Endothelial cell of umbilical vein (primary cell): ENCODE results near the gene ITGA7. TPM values are rescaled to one million over a fixed set of nuclear protein-coding genes. Genes with fewer than 3 reads are reported as not detected.

Experiments
- BruUV-seq: library from RNA; stranded (reverse); fragments of 400-500 nt; replicated peaks from 2 replicates; lab custom pipeline; 2021; lab: Mats Ljungman, UMichigan
- CTCF ChIA-PET: fragments of 300-600, 350-600 bp; sonication (Branson Sonifier 250); formaldehyde crosslinking; loops from one replicate; lab custom pipeline; 2021; ENCODE audit warnings: antibody characterized with exemption, inconsistent platforms; lab: Charles Lee
- POLR2A ChIA-PET: fragments of 300-600, 350-600 bp; sonication (Branson Sonifier 250); formaldehyde crosslinking; loops from one replicate; lab custom pipeline; 2021; ENCODE audit warnings: antibody characterized with exemption, inconsistent platforms; lab: Charles Lee
- DNase-seq: peaks from one replicate; pipeline ENCODE4 v3.0.0-alpha.2; 2011; ENCODE audit warnings: low read depth, low spot score
- FAIRE-seq: peaks from 2 replicates; lab custom pipeline; 2011; peaks lifted over from hg19 to GRCh38; lab: Jason Lieb, UNC
- H2AFZ ChIP-seq: 2 replicates; pipeline ENCODE4 v1.6.0; 2012; ENCODE audit warnings: low read depth, low read length, control low read depth, inconsistent platforms
- H3K27ac ChIP-seq: 2 replicates; pipeline ENCODE4 v1.5.1; 2011; ENCODE audit warnings: low read depth, mild to moderate bottlenecking, control low read depth, low read length, moderate library complexity; ENCODE audit not compliant: insufficient read depth
- H3K27me3 ChIP-seq, 2 experiments: 2 replicates each; pipeline versions ENCODE4 v1.6.0 to v1.6.1; 2011; ENCODE audit warnings: low read length in 2 of 2, mixed read lengths in 1 of 2; ENCODE audit not compliant: control insufficient read depth in 2 of 2, insufficient read depth in 2 of 2
- H3K36me3 ChIP-seq, 2 experiments: 2 replicates in 1 of 2; 3 replicates in 1 of 2; pipeline ENCODE4 v1.5.1; 2011; ENCODE audit warnings: low read length in 2 of 2, mild to moderate bottlenecking in 1 of 2, moderate library complexity in 1 of 2; ENCODE audit not compliant: control insufficient read depth in 2 of 2, insufficient read depth in 2 of 2; ENCODE audit errors: extremely low read depth in 1 of 2
- H3K4me1 ChIP-seq: 3 replicates; pipeline ENCODE4 v1.5.1; 2011; ENCODE audit warnings: mild to moderate bottlenecking, low read length; ENCODE audit not compliant: control insufficient read depth, insufficient read depth; ENCODE audit errors: extremely low read depth
- H3K4me2 ChIP-seq: 2 replicates; pipeline ENCODE4 v1.6.1; 2011; ENCODE audit warnings: low read length, control low read depth, mixed read lengths; ENCODE audit not compliant: insufficient read depth
- H3K4me3 ChIP-seq, 3 experiments: fragments of 200-600 bp in 1 of 3; sonication (generic), shearing (Covaris generic) in 1 of 3; replicated peaks in 1 of 3; 2 replicates each; pipeline ENCODE4 v1.5.1; 2011 to 2016; ENCODE audit warnings: control low read depth in 3 of 3, low read length in 3 of 3, mild to moderate bottlenecking in 2 of 3, inconsistent platforms in 1 of 3, low read depth in 1 of 3, moderate library complexity in 1 of 3; ENCODE audit not compliant: insufficient read depth in 1 of 3
- H3K79me2 ChIP-seq: 2 replicates; pipeline ENCODE4 v1.6.0; 2012; ENCODE audit warnings: low read length, inconsistent platforms; ENCODE audit not compliant: control insufficient read depth, insufficient read depth
- H3K9ac ChIP-seq: replicated peaks from 2 replicates; pipeline ENCODE3; 2011; ENCODE audit warnings: low read length, control low read depth; ENCODE audit not compliant: insufficient read depth; ENCODE audit errors: extremely low read depth
- H3K9me1 ChIP-seq: replicated peaks from 3 replicates; pipeline ENCODE4 v1.6.0; 2011; ENCODE audit warnings: mild to moderate bottlenecking, low read length; ENCODE audit not compliant: control insufficient read depth, insufficient read depth; ENCODE audit errors: extremely low read depth
- H3K9me3 ChIP-seq: replicated peaks from 2 replicates; pipeline ENCODE4 v1.5.1; 2012; ENCODE audit warnings: low read length, inconsistent platforms; ENCODE audit not compliant: control insufficient read depth, insufficient read depth
- H4K20me1 ChIP-seq: replicated peaks from 2 replicates; pipeline ENCODE3; 2011; ENCODE audit warnings: mild to moderate bottlenecking, low read length; ENCODE audit not compliant: control insufficient read depth, insufficient read depth; ENCODE audit errors: extremely low read depth
- EZH2 ChIP-seq: IDR thresholded peaks from 2 replicates; pipeline ENCODE4 v1.6.1; 2012; ENCODE audit warnings: borderline replicate concordance, low read depth, mild to moderate bottlenecking, moderate library complexity, low read length, inconsistent platforms; ENCODE audit not compliant: severe bottlenecking
- FOS ChIP-seq: IDR thresholded peaks from 2 replicates; pipeline ENCODE4 v1.6.1; 2011; ENCODE audit warnings: mild to moderate bottlenecking, low read length, moderate library complexity, borderline replicate concordance; ENCODE audit not compliant: insufficient read depth
- GATA2 ChIP-seq: IDR thresholded peaks from 2 replicates; pipeline ENCODE4 v1.7.0; 2011; ENCODE audit warnings: low read depth, mild to moderate bottlenecking, moderate library complexity, mixed read lengths, low read length; ENCODE audit not compliant: insufficient read length, insufficient read depth
- JUN ChIP-seq: IDR thresholded peaks from 2 replicates; pipeline ENCODE4 v1.6.1; 2011; ENCODE audit warnings: borderline replicate concordance, low read depth; ENCODE audit not compliant: insufficient read length, insufficient read depth
- MYC ChIP-seq: IDR thresholded peaks from one replicate; pipeline ENCODE4 v1.6.1; 2011; ENCODE audit warnings: mild to moderate bottlenecking, low read depth, low read length
- POLR2A ChIP-seq: IDR thresholded peaks from 2 replicates; pipeline ENCODE4 v1.6.1; 2012; ENCODE audit warnings: low read depth, mild to moderate bottlenecking, control low read depth, low read length
- POLR2AphosphoS5 ChIP-seq: IDR thresholded peaks from 2 replicates; pipeline ENCODE4 v1.6.1; 2012; ENCODE audit warnings: low read depth, mild to moderate bottlenecking, control low read depth, low read length, moderate library complexity; ENCODE audit not compliant: insufficient read depth
- dilution Hi-C: fragments of 300-500 bp; cut with MboI; formaldehyde crosslinking; loops from one replicate; pipeline ENCODE4 v1.15.0; 2019; ENCODE audit warnings: low sequenced_read_pairs; ENCODE audit not compliant: extremely low pct_ligation_motif_present
- intact Hi-C: fragments of 100-400 bp; cut with micrococcal nuclease; formaldehyde crosslinking; loops from one replicate; pipeline ENCODE4 v1.10.0; 2022
- polyA plus RNA-seq, 4 experiments: library from polyadenylated mRNA; depleted of rRNA in 3 of 4; stranded (reverse) in 3 of 4; unstranded in 1 of 4; fragments of >200 nt; gene quantifications; 2 replicates each; pipeline versions ENCODE4 v1.2.1 to v1.2.3, GENCODE V29; 2011 to 2012; ENCODE audit warnings: missing spikeins in 1 of 4
- total RNA-seq: library from RNA; stranded (reverse); gene quantifications from 2 replicates; pipeline ENCODE4 v1.2.3, GENCODE V29; 2021
- TF ChIP-seq, protein P1 (sequence below): IDR thresholded peaks from 2 replicates; pipeline ENCODE4 v1.6.1; 2011; ENCODE audit not compliant: insufficient read depth, insufficient read length
- TF ChIP-seq, protein P2 (sequence below), 2 donors: IDR thresholded peaks; 1 replicate in 1 of 2; 2 replicates in 1 of 2; pipeline ENCODE4 v1.5.1; 2011; ENCODE audit warnings: low read length in 2 of 2, mild to moderate bottlenecking in 2 of 2, moderate library complexity in 2 of 2, control low read depth in 1 of 2, inconsistent platforms in 1 of 2, low read depth in 1 of 2; ENCODE audit not compliant: insufficient read depth in 1 of 2; ENCODE audit errors: extremely low read depth in 1 of 2

ITGA7 gene
- total and polyA plus RNA-seq, 2 donors (not counting 3 experiments of a cell fraction or from before 2014, with no cell fraction given): 0.41 to 0.84 TPM

DNA sequence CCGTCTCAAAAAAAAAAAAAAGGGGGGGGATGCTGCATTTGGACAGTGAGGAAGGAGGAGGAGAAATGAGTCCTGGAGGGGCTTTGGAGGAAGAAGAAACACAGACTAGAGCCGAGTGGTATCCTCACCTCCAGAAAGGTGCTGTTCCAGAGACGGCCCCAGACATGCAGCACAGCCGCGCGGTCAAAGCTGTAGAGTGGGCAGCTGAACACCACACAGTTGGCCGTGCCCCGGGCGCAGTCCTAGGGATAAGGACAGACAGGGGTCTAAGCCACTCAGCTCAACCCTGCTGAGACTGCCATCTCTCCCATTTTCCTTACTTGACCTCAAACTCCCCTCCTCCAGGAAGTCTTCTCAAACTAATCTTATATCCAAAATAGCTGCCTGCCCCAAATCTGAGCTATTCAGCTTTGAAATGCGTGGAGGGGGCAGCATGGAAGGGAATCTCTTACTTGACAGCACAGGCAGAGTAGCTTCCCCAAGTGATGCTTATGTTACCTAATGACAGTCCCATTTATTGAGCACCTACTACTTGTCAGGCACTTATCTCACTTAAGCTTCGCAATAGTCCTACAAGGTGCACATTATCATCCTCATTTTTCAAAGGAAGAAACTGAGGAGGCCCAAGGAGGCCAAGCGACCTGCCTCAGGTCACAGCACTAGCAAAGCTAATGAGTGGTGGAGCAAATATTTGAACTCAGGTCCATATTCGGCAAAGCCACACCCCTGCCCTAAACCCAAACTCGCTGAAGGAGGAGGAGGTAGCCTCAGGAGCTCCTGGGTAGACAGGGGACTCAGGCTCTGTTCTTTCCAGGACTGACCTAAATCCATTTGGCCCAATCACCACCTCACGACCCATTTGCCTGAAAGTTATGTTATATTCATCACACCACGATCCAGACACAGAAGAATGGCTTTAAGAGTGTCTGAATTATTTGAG lies 18.7 kb downstream of the ITGA7 start:
- BruUV-seq: no TSS peak
- dilution Hi-C loops: no loop called here
- H3K36me3 ChIP-seq: no peaks in the 10 kb centered on the region

More for the DNA sequence above, 18.7 kb downstream of the ITGA7 start:
- Histone ChIP-seq H3K9me3 (no peaks in the 10 kb centered on the region), H3K4me1 (no peaks in the 10 kb centered on the region), H3K9me1 (no peaks in the 10 kb centered on the region), H3K4me2 (no peak overlapping the region), H3K27ac (no peak overlapping the region), H3K79me2 (no peaks in the 10 kb centered on the region), H3K27me3 (no peaks in the 10 kb centered on the region), H4K20me1 (no peaks in the 10 kb centered on the region), H2AFZ (no peak overlapping the region), H3K4me3 (no peak overlapping the region), H3K9ac (no peak overlapping the region)
- no peak for TF ChIP-seq POLR2A
- TF ChIP-seq, protein P1, sequence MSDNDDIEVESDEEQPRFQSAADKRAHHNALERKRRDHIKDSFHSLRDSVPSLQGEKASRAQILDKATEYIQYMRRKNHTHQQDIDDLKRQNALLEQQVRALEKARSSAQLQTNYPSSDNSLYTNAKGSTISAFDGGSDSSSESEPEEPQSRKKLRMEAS: no peak
- no peak for TF ChIP-seq MYC
- no peak for TF ChIP-seq POLR2AphosphoS5
- no peak for TF ChIP-seq GATA2
- no peak for TF ChIP-seq JUN
- TF ChIP-seq, protein P2, sequence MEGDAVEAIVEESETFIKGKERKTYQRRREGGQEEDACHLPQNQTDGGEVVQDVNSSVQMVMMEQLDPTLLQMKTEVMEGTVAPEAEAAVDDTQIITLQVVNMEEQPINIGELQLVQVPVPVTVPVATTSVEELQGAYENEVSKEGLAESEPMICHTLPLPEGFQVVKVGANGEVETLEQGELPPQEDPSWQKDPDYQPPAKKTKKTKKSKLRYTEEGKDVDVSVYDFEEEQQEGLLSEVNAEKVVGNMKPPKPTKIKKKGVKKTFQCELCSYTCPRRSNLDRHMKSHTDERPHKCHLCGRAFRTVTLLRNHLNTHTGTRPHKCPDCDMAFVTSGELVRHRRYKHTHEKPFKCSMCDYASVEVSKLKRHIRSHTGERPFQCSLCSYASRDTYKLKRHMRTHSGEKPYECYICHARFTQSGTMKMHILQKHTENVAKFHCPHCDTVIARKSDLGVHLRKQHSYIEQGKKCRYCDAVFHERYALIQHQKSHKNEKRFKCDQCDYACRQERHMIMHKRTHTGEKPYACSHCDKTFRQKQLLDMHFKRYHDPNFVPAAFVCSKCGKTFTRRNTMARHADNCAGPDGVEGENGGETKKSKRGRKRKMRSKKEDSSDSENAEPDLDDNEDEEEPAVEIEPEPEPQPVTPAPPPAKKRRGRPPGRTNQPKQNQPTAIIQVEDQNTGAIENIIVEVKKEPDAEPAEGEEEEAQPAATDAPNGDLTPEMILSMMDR (IDR thresholded peaks at IDR 0.05; ENCODE audit: extremely low read depth in 1 of 2, insufficient read depth in 1 of 2, low read depth in 1 of 2, low read length in 2 of 2): no peak
- no peak for TF ChIP-seq FOS
- TF ChIP-seq EZH2: no peak
- DNase-seq (no peak), FAIRE-seq (no peak)
- ChIA-PET POLR2A (no interaction called here), CTCF (interaction anchor here (0.6 kb wide), 1 partner anchor 32 kb away, joined by 4 read pairs; no protein-coding TSS in a partner anchor)
- intact Hi-C loops: no loop called here
